Measurements from ENCODE around the gene PHF24.
"Not testable (repeated sequence)": the region's sequence is repeated elsewhere in the genome, so short reads cannot be mapped to it uniquely, and the experiment has no call there.

Gene PHF24

GRCh38 chr9:34998266-34998665 is 40.2 kb downstream of the PHF24 start:
- DNase-seq: no peak

GRCh38 chr9:34999576-34999975 is 41.5 kb downstream of the PHF24 start:
- DNase-seq: no peak

GRCh38 chr9:35000535-35001284 is 42.6 kb downstream of the PHF24 start:
- DNase-seq: no peak

- no peak for DNase-seq
Observed at GRCh38 chr9:35001285-35001677, 43.2 kb downstream of the PHF24 start.

GRCh38 chr9:35001803-35002502 is 43.9 kb downstream of the PHF24 start:
- no peak for DNase-seq

- no peak for DNase-seq
Observed at GRCh38 chr9:35002623-35003022, 44.5 kb downstream of the PHF24 start.

GRCh38 chr9:35004299-35004698 is 46.2 kb downstream of the PHF24 start:
- DNase-seq: not testable (repeated sequence)

- DNase-seq: no peak
Observed at GRCh38 chr9:35010351-35010958, 52.4 kb downstream of the PHF24 start.

GRCh38 chr9:35014517-35014916 is 56.4 kb downstream of the PHF24 start:
- DNase-seq: no peak

- not testable (repeated sequence) for DNase-seq
Observed at GRCh38 chr9:35023443-35023842, 65.4 kb downstream of the PHF24 start.

- no peak for DNase-seq
Observed at GRCh38 chr9:35026671-35027070, 68.6 kb downstream of the PHF24 start.

GRCh38 chr9:35027374-35027773 is 69.3 kb downstream of the PHF24 start:
- DNase-seq: no peak

- DNase-seq: no peak
Observed at GRCh38 chr9:35027860-35028259, 69.8 kb downstream of the PHF24 start.

GRCh38 chr9:35028341-35028740 is 70.3 kb downstream of the PHF24 start:
- no peak for DNase-seq

- no peak for DNase-seq
Observed at GRCh38 chr9:35029241-35029640, 71.2 kb downstream of the PHF24 start.

- no peak for DNase-seq
Observed at GRCh38 chr9:35029852-35030251, 71.8 kb downstream of the PHF24 start.

Data from stimulated activated CD4-positive, alpha-beta T cell treated with anti-CD3 and anti-CD28 coated beads, Interleukin-2, amount 100 ng/mL, for 48 hours (primary cell).